SK-N-SH (cell line): ENCODE data around the gene COL4A4. TPM values are rescaled to one million over a fixed set of nuclear protein-coding genes. Genes with fewer than 3 reads are reported as not detected.

Source experiments
- CTCF ChIA-PET: fragments of 300-600, 350-600 bp; formaldehyde crosslinking; extraction: SDS; loops from one replicate; lab custom pipeline; 2021; lab: Yijun Ruan, JAX
- POLR2A ChIA-PET: fragments of 350-600 bp; sonication (Branson Sonifier 250); formaldehyde crosslinking; extraction: SDS; loops from one replicate; lab custom pipeline; 2020; ENCODE audit warnings: antibody characterized with exemption, inconsistent platforms; lab: Yijun Ruan, JAX
- DNase-seq: peaks from one replicate; pipeline ENCODE4 v3.0.0; 2012
- H2AFZ ChIP-seq: fragments of 200-600 bp; sonication (generic); 2 replicates; pipeline ENCODE4 v1.8.1; 2016; ENCODE audit warnings: antibody characterized with exemption, mild to moderate bottlenecking, low read depth
- H3F3A ChIP-seq: fragments of 200-600 bp; sonication (generic); replicated peaks from 2 replicates; pipeline ENCODE3; 2016; ENCODE audit warnings: antibody characterized with exemption, mild to moderate bottlenecking; ENCODE audit not compliant: insufficient read depth
- H3K27ac ChIP-seq, 2 experiments: fragments of 200-500 bp in 1 of 2; fragments of 200-600 bp in 1 of 2; sonication (Bioruptor generic) in 1 of 2; sonication (generic), shearing (Covaris generic) in 1 of 2; 2 replicates each; pipeline versions ENCODE4 v1.5.1 to v1.6.1; 2014 to 2016; ENCODE audit warnings: low read depth in 2 of 2, inconsistent platforms in 1 of 2, low read length in 1 of 2, mild to moderate bottlenecking in 1 of 2, mixed read lengths in 1 of 2
- H3K27me3 ChIP-seq: fragments of 200-600 bp; sonication (generic), shearing (Covaris generic); 2 replicates; pipeline ENCODE4 v1.6.1; 2016; ENCODE audit warnings: mixed run types; ENCODE audit not compliant: insufficient read depth
- H3K36me3 ChIP-seq, 2 experiments: fragments of 200-500 bp in 1 of 2; fragments of 200-600 bp in 1 of 2; sonication (Bioruptor generic) in 1 of 2; sonication (generic) in 1 of 2; replicated peaks in 1 of 2; 2 replicates each; pipeline versions ENCODE3 to v1.5.1; 2014 to 2016; ENCODE audit warnings: low read length in 1 of 2, mild to moderate bottlenecking in 1 of 2; ENCODE audit not compliant: insufficient read depth in 2 of 2, control insufficient read depth in 1 of 2
- H3K4me1 ChIP-seq, 2 experiments: fragments of 200-500 bp in 1 of 2; fragments of 200-600 bp in 1 of 2; sonication (Bioruptor generic) in 1 of 2; sonication (generic), shearing (Covaris generic) in 1 of 2; 2 replicates each; pipeline versions ENCODE4 v1.5.1 to v1.6.1; 2014 to 2016; ENCODE audit warnings: low read depth in 1 of 2, low read length in 1 of 2, mixed run types in 1 of 2; ENCODE audit not compliant: insufficient read depth in 2 of 2, control insufficient read depth in 1 of 2
- H3K4me2 ChIP-seq: fragments of 200-600 bp; sonication (generic), shearing (Covaris generic); 2 replicates; pipeline ENCODE4 v1.6.1; 2017; ENCODE audit warnings: mixed run types
- H3K4me3 ChIP-seq, 2 experiments: fragments of 200-500 bp in 1 of 2; fragments of 200-600 bp in 1 of 2; sonication (Bioruptor generic) in 1 of 2; sonication (generic), shearing (Covaris generic) in 1 of 2; 2 replicates each; pipeline versions ENCODE4 v1.5.1 to v1.8.1; 2014 to 2016; ENCODE audit warnings: low read depth in 2 of 2, inconsistent platforms in 1 of 2, low read length in 1 of 2, mild to moderate bottlenecking in 1 of 2, mixed read lengths in 1 of 2, moderate library complexity in 1 of 2
- H3K79me2 ChIP-seq: fragments of 200-600 bp; sonication (generic); 2 replicates; pipeline ENCODE4 v1.8.1; 2017; ENCODE audit warnings: mild to moderate bottlenecking; ENCODE audit not compliant: insufficient read depth
- H3K9ac ChIP-seq: fragments of 200-600 bp; sonication (generic); 2 replicates; pipeline ENCODE4 v1.6.1; 2017; ENCODE audit warnings: mixed run types
- H3K9me2 ChIP-seq: fragments of 200-600 bp; sonication (generic); 2 replicates; pipeline ENCODE4 v1.6.1; 2017; ENCODE audit warnings: mixed run types
- H3K9me3 ChIP-seq: fragments of 200-600 bp; sonication (generic); 2 replicates; pipeline ENCODE4 v1.6.1; 2017; ENCODE audit warnings: mixed run types, mild to moderate bottlenecking, moderate library complexity
- H4K20me1 ChIP-seq: fragments of 200-600 bp; sonication (generic); 2 replicates; pipeline ENCODE4 v1.6.1; 2017; ENCODE audit warnings: mild to moderate bottlenecking, mixed run types; ENCODE audit not compliant: insufficient read depth
- CHD2 ChIP-seq: fragments of 150-350 bp; IDR thresholded peaks from 2 replicates; pipeline ENCODE4 v1.6.1; 2018; ENCODE audit warnings: low read length; ENCODE audit not compliant: partially characterized antibody
- EZH2phosphoT487 ChIP-seq: fragments of 200-600 bp; sonication (generic); IDR thresholded peaks from 2 replicates; pipeline ENCODE4 v1.6.1; 2017; ENCODE audit warnings: low read depth, mixed run types, mild to moderate bottlenecking, antibody characterized with exemption, moderate library complexity, borderline replicate concordance
- FOXJ3 ChIP-seq: sonication (generic); formaldehyde crosslinking; IDR thresholded peaks from 2 replicates; pipeline ENCODE4 v1.5.1; 2020; ENCODE audit warnings: mild to moderate bottlenecking, missing genetic modification reagents
- FOXM1 ChIP-seq: IDR thresholded peaks from 2 replicates; pipeline ENCODE4 v1.4.0; 2012; ENCODE audit warnings: low read depth, mild to moderate bottlenecking
- GABPA ChIP-seq: IDR thresholded peaks from 2 replicates; pipeline ENCODE4 v1.4.0; 2012; ENCODE audit warnings: low read depth, mild to moderate bottlenecking
- MXI1 ChIP-seq: IDR thresholded peaks from 2 replicates; pipeline ENCODE4 v1.6.1; 2012; ENCODE audit warnings: mild to moderate bottlenecking, low read depth, low read length, improper control_type of control experiment
- NRF1 ChIP-seq: IDR thresholded peaks from 2 replicates; pipeline ENCODE4 v1.6.1; 2012; ENCODE audit warnings: low read depth, mild to moderate bottlenecking, low read length
- RAD21 ChIP-seq: IDR thresholded peaks from 2 replicates; pipeline ENCODE4 v1.6.1; 2012; ENCODE audit warnings: mild to moderate bottlenecking, low read length
- RFX5 ChIP-seq: IDR thresholded peaks from 2 replicates; pipeline ENCODE4 v1.6.1; 2012; ENCODE audit warnings: mild to moderate bottlenecking, improper control_type of control experiment, low read length
- SIN3A ChIP-seq: IDR thresholded peaks from 2 replicates; pipeline ENCODE4 v1.6.1; 2012; ENCODE audit warnings: low read depth, mild to moderate bottlenecking, low read length, moderate library complexity, borderline replicate concordance
- TCF12 ChIP-seq: IDR thresholded peaks from 2 replicates; pipeline ENCODE4 v1.4.0; 2012
- TEAD4 ChIP-seq: IDR thresholded peaks from 2 replicates; pipeline ENCODE4 v1.4.0; 2012; ENCODE audit warnings: mild to moderate bottlenecking, borderline replicate concordance; ENCODE audit not compliant: insufficient read depth
- USF1 ChIP-seq: IDR thresholded peaks from 2 replicates; pipeline ENCODE4 v1.4.0; 2012; ENCODE audit warnings: low read depth, borderline replicate concordance
- WGBS: methylation state at CpG from one replicate; pipeline ENCODE4 v1.1.6; 2017; ENCODE audit warnings: low lambda C conversion rate; 5-methylcytosine and 5-hydroxymethylcytosine counted together
- polyA plus RNA-seq, 3 experiments: library from polyadenylated mRNA; depleted of rRNA; stranded (reverse); fragments of >200 nt; gene quantifications; 2 replicates each; pipeline ENCODE4 v1.2.3, GENCODE V29; 2012
- TF ChIP-seq, protein P1 (sequence below): fragments of 200-600 bp; sonication (generic); IDR thresholded peaks from 2 replicates; pipeline ENCODE4 v1.6.1; 2017; ENCODE audit warnings: antibody characterized with exemption, mild to moderate bottlenecking, moderate library complexity
- TF ChIP-seq, protein P2 (sequence below): IDR thresholded peaks from 2 replicates; pipeline ENCODE4 v1.4.0; 2012; ENCODE audit warnings: low read depth, borderline replicate concordance
- TF ChIP-seq, protein P3 (sequence below): IDR thresholded peaks from 2 replicates; pipeline ENCODE4; 2012

The COL4A4 gene
- polyA plus RNA-seq, 1 of the 3 experiments (the other 2 are of a cell fraction) = not detected

- H3K9me2 ChIP-seq = no peaks in the 10 kb centered on the region
- CTCF ChIA-PET = interaction anchor here (0.6 to 7.5 kb wide), 11 partner anchors 9 to 1464 kb away, joined by 3 to 156 read pairs (median 3); no protein-coding TSS in a partner anchor
- 71% methylated on average over 8 of the region's 8 CpGs for WGBS
- no peaks in the 10 kb centered on the region for H3K9me3 ChIP-seq
- H3K4me2 ChIP-seq = no peak overlapping the region
- no peaks in the 10 kb centered on the region for H3K4me1 ChIP-seq
- no peaks in the 10 kb centered on the region for H3F3A ChIP-seq
- no peak overlapping the region for H3K27ac ChIP-seq
- no peaks in the 10 kb centered on the region for H4K20me1 ChIP-seq
- TF ChIP-seq, protein P1, sequence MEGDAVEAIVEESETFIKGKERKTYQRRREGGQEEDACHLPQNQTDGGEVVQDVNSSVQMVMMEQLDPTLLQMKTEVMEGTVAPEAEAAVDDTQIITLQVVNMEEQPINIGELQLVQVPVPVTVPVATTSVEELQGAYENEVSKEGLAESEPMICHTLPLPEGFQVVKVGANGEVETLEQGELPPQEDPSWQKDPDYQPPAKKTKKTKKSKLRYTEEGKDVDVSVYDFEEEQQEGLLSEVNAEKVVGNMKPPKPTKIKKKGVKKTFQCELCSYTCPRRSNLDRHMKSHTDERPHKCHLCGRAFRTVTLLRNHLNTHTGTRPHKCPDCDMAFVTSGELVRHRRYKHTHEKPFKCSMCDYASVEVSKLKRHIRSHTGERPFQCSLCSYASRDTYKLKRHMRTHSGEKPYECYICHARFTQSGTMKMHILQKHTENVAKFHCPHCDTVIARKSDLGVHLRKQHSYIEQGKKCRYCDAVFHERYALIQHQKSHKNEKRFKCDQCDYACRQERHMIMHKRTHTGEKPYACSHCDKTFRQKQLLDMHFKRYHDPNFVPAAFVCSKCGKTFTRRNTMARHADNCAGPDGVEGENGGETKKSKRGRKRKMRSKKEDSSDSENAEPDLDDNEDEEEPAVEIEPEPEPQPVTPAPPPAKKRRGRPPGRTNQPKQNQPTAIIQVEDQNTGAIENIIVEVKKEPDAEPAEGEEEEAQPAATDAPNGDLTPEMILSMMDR = no peak
- TF ChIP-seq, protein P2, sequence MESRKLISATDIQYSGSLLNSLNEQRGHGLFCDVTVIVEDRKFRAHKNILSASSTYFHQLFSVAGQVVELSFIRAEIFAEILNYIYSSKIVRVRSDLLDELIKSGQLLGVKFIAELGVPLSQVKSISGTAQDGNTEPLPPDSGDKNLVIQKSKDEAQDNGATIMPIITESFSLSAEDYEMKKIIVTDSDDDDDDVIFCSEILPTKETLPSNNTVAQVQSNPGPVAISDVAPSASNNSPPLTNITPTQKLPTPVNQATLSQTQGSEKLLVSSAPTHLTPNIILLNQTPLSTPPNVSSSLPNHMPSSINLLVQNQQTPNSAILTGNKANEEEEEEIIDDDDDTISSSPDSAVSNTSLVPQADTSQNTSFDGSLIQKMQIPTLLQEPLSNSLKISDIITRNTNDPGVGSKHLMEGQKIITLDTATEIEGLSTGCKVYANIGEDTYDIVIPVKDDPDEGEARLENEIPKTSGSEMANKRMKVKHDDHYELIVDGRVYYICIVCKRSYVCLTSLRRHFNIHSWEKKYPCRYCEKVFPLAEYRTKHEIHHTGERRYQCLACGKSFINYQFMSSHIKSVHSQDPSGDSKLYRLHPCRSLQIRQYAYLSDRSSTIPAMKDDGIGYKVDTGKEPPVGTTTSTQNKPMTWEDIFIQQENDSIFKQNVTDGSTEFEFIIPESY = no peak
- no peak for TF ChIP-seq TEAD4
- no peak for TF ChIP-seq FOXJ3 (CRISPR knock-in tag)
- TF ChIP-seq NRF1 = no peak
- no peak for TF ChIP-seq EZH2phosphoT487
- TF ChIP-seq TCF12 = no peak
- TF ChIP-seq USF1 = no peak
- no peak for TF ChIP-seq FOXM1
- no peak for TF ChIP-seq MXI1
- TF ChIP-seq, protein P3, sequence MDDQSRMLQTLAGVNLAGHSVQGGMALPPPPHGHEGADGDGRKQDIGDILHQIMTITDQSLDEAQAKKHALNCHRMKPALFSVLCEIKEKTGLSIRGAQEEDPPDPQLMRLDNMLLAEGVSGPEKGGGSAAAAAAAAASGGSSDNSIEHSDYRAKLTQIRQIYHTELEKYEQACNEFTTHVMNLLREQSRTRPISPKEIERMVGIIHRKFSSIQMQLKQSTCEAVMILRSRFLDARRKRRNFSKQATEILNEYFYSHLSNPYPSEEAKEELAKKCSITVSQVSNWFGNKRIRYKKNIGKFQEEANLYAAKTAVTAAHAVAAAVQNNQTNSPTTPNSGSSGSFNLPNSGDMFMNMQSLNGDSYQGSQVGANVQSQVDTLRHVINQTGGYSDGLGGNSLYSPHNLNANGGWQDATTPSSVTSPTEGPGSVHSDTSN = no peak
- no peak for TF ChIP-seq RAD21
- no peak for TF ChIP-seq SIN3A
- TF ChIP-seq CHD2 = no peak
- no peak for TF ChIP-seq RFX5
- TF ChIP-seq GABPA = no peak
- TF ChIP-seq, all 33 proteins: peak for 0
- Histone ChIP-seq H2AFZ (no peak overlapping the region), H3K4me3 (no peak overlapping the region), H3K9ac (no peak overlapping the region), H3K36me3 (no peaks in the 10 kb centered on the region), H3K79me2 (no peaks in the 10 kb centered on the region), H3K27me3 (peaks cover 8% of the 10 kb centered on the region; the same call in 1 of the 2 replicates)
- POLR2A ChIA-PET = no interaction called here
- no peak for DNase-seq
These were observed 33.4 kb downstream of the COL4A4 start for GRCh38 chr2:227130636-227131035.
